ACC112 (cell line): ENCODE measurements around the gene PIK3C2B.

ENCODE experiments used
- H2AFZ ChIP-seq: fragments of 200-600 bp; sonication (generic); one replicate; pipeline ENCODE4 v1.6.0; 2017; ENCODE audit warnings: antibody characterized with exemption, low read length; ENCODE audit not compliant: unreplicated experiment
- H3K27ac ChIP-seq: fragments of 200-600 bp; sonication (generic); 2 replicates; pipeline ENCODE4 v1.5.1; 2014; ENCODE audit warnings: low read depth, mild to moderate bottlenecking, antibody characterized with exemption, low read length, moderate library complexity
- H3K27me3 ChIP-seq: fragments of 200-600 bp; sonication (generic); 2 replicates; pipeline ENCODE4 v1.6.1; 2014; ENCODE audit warnings: mild to moderate bottlenecking, antibody characterized with exemption, low read length, moderate library complexity, mixed read lengths; ENCODE audit not compliant: insufficient read depth
- H3K36me3 ChIP-seq: fragments of 200-600 bp; sonication (generic); 2 replicates; pipeline ENCODE4 v1.6.1; 2016; ENCODE audit warnings: mild to moderate bottlenecking, antibody characterized with exemption, low read length, moderate library complexity, mixed read lengths; ENCODE audit not compliant: insufficient read depth
- H3K4me1 ChIP-seq: fragments of 200-600 bp; sonication (generic); one replicate; pipeline ENCODE4 v1.6.1; 2016; ENCODE audit warnings: low read length, mixed read lengths; ENCODE audit not compliant: insufficient read depth, unreplicated experiment, control insufficient read depth
- H3K4me3 ChIP-seq: fragments of 200-600 bp; sonication (generic); 2 replicates; pipeline ENCODE4 v1.5.1; 2014; ENCODE audit warnings: mild to moderate bottlenecking, low read depth, low read length
- H3K79me2 ChIP-seq: fragments of 200-600 bp; sonication (generic); one replicate; pipeline ENCODE4 v1.6.0; 2016; ENCODE audit warnings: low read length; ENCODE audit not compliant: control insufficient read depth, unreplicated experiment, insufficient read depth

The PIK3C2B gene

GRCh38 chr1:204448991-204449677 lies 45.5 kb downstream of the PIK3C2B start:
- H3K4me3 ChIP-seq: no peak overlapping the region
- no peaks in the 10 kb centered on the region for H3K27me3 ChIP-seq
- no peaks in the 10 kb centered on the region for H3K79me2 ChIP-seq
- H3K36me3 ChIP-seq: no peaks in the 10 kb centered on the region
- no peak overlapping the region for H3K27ac ChIP-seq
- no peaks in the 10 kb centered on the region for H3K4me1 ChIP-seq
- H2AFZ ChIP-seq: no peak overlapping the region

- no peaks in the 10 kb centered on the region for H3K4me1 ChIP-seq
- no peak overlapping the region for H2AFZ ChIP-seq
- no peak overlapping the region for H3K27ac ChIP-seq
- H3K27me3 ChIP-seq: no peaks in the 10 kb centered on the region
- H3K36me3 ChIP-seq: no peaks in the 10 kb centered on the region
- H3K4me3 ChIP-seq: no peak overlapping the region
- no peaks in the 10 kb centered on the region for H3K79me2 ChIP-seq
These were observed 46.2 kb downstream of the PIK3C2B start for GRCh38 chr1:204448344-204448964.

- no peak overlapping the region for H3K4me3 ChIP-seq
- no peaks in the 10 kb centered on the region for H3K27me3 ChIP-seq
- H3K79me2 ChIP-seq: no peaks in the 10 kb centered on the region
- H3K27ac ChIP-seq: no peak overlapping the region
- no peak overlapping the region for H2AFZ ChIP-seq
- no peaks in the 10 kb centered on the region for H3K4me1 ChIP-seq
- no peaks in the 10 kb centered on the region for H3K36me3 ChIP-seq
These were observed 46.9 kb downstream of the PIK3C2B start for GRCh38 chr1:204447736-204448135.

- Histone ChIP-seq H3K4me1 (no peaks in the 10 kb centered on the region), H3K36me3 (no peaks in the 10 kb centered on the region), H3K4me3 (no peak overlapping the region), H3K27ac (no peak overlapping the region), H3K79me2 (no peaks in the 10 kb centered on the region), H2AFZ (no peak overlapping the region), H3K27me3 (no peaks in the 10 kb centered on the region)
These were observed 47.4 kb downstream of the PIK3C2B start for GRCh38 chr1:204447190-204447589.

- H3K4me3 ChIP-seq: no peak overlapping the region
These were observed 48.0 kb downstream of the PIK3C2B start for GRCh38 chr1:204446413-204447111.

GRCh38 chr1:204445860-204446412 lies 48.7 kb downstream of the PIK3C2B start:
- H3K36me3 ChIP-seq: no peaks in the 10 kb centered on the region
- H3K4me3 ChIP-seq: no peak overlapping the region
- no peak overlapping the region for H2AFZ ChIP-seq
- no peaks in the 10 kb centered on the region for H3K4me1 ChIP-seq
- H3K27ac ChIP-seq: no peak overlapping the region
- no peaks in the 10 kb centered on the region for H3K79me2 ChIP-seq
- H3K27me3 ChIP-seq: no peaks in the 10 kb centered on the region

More at GRCh38 chr1:204446413-204447111, 48.0 kb downstream of the PIK3C2B start:
- H3K4me1 ChIP-seq: no peaks in the 10 kb centered on the region
- no peaks in the 10 kb centered on the region for H3K27me3 ChIP-seq
- H2AFZ ChIP-seq: no peak overlapping the region
- no peaks in the 10 kb centered on the region for H3K36me3 ChIP-seq
- no peaks in the 10 kb centered on the region for H3K79me2 ChIP-seq
- H3K27ac ChIP-seq: no peak overlapping the region
